Effector memory CD8-positive, alpha-beta T cell (primary cell): ENCODE results near the gene KMT2D.

ENCODE experiments used
- ATAC-seq: fragments of 150-1000 bp; cut with Tn5 transposase; replicated peaks from 2 replicates; pipeline ENCODE4 v1.10.0; 2021; ENCODE audit warnings: mild to moderate bottlenecking, moderate library complexity
- DNase-seq, 3 experiments: peaks; one replicate each; pipeline ENCODE4 v3.0.0; 2021
- H3K27ac Mint-ChIP-seq, 2 donors: one replicate each; pipeline ENCODE4 v1.8.0; 2022; ENCODE audit warnings: mild to moderate bottlenecking in 2 of 2, mixed read lengths in 2 of 2, moderate library complexity in 2 of 2
- H3K27me3 Mint-ChIP-seq, 2 donors: one replicate each; pipeline ENCODE4 v1.8.0; 2022; ENCODE audit warnings: mixed read lengths in 2 of 2
- H3K36me3 Mint-ChIP-seq: one replicate; pipeline ENCODE4 v1.8.0; 2022; ENCODE audit warnings: mild to moderate bottlenecking, moderate library complexity, mixed read lengths; ENCODE audit not compliant: insufficient read depth
- H3K4me1 Mint-ChIP-seq, 2 donors: one replicate each; pipeline ENCODE4 v1.8.0; 2022; ENCODE audit warnings: low read depth in 2 of 2, mixed read lengths in 2 of 2
- H3K4me3 Mint-ChIP-seq, 2 donors: one replicate each; pipeline ENCODE4 v1.8.0; 2022; ENCODE audit warnings: mild to moderate bottlenecking in 2 of 2, mixed read lengths in 2 of 2, moderate library complexity in 2 of 2
- H3K9me3 Mint-ChIP-seq, 2 donors: one replicate each; pipeline ENCODE4 v1.8.0; 2022; ENCODE audit warnings: mixed read lengths in 2 of 2

KMT2D gene

DNA sequence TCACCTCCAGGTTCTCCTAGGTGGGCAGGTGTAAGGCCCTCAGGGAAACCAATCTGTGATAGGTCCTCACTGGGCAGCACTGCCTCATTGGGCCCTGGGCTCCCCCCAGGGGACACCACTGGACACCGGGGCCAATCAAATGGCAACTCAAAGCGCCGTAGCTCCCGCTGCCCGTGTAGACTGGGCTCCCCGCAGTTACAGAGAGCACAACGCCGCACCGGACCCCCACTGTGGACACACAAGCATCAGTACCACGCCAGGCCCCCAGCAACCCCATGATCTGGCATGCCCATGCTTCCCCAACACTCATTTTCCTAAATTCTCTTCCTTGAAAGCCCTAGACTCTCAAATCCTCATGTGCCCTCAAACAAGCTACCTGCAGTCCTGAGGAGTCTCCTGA lies 6.1 kb downstream of the KMT2D start:
- Mint-ChIP-seq H3K36me3 (peaks cover 60% of the 10 kb centered on the region), H3K4me1 (peaks cover 52 to 67% of the 10 kb centered on the region in 2 donors), H3K27me3 (no peaks in the 10 kb centered on the region), H3K27ac (no peak overlapping the region), H3K4me3 (no peak overlapping the region), H3K9me3 (no peaks in the 10 kb centered on the region)
- no peak for ATAC-seq
- DNase-seq = no peak

DNA sequence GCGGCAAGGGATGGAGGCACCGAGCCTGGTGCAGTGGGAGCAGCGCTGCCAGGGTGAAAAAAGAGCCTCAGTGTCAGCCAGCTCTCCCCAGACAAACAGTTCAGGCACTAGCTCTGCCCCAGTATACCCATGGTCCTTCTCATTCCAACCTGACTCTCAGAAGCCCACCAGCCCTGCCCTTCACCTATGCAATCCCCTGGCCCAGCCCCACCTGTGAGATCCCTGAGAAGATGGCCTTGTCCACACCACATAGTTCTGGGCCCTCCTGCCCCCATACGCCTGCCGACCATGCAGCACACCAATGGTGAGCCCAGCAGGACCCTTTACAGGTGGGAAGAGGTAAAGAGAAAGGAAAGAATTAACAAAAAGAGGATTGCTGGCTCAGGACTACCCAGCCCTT lies 6.5 kb downstream of the KMT2D start:
- Mint-ChIP-seq H3K4me1 (peaks cover 48 to 62% of the 10 kb centered on the region in 2 donors), H3K36me3 (peaks cover 60% of the 10 kb centered on the region), H3K27ac (no peak overlapping the region), H3K4me3 (no peak overlapping the region), H3K9me3 (no peaks in the 10 kb centered on the region), H3K27me3 (no peaks in the 10 kb centered on the region)
- no peak for ATAC-seq
- DNase-seq = no peak

- Mint-ChIP-seq H3K27ac (peak overlapping the region; percentile 18 to 51), H3K36me3 (peaks cover 64% of the 10 kb centered on the region), H3K27me3 (no peaks in the 10 kb centered on the region), H3K9me3 (no peaks in the 10 kb centered on the region), H3K4me1 (peaks cover 33 to 52% of the 10 kb centered on the region in 2 donors), H3K4me3 (no peak overlapping the region)
- ATAC-seq (no peak), DNase-seq (no peak)
Measured at GRCh38 chr12:49052451-49053208, 8.0 kb downstream of the KMT2D start.

DNA sequence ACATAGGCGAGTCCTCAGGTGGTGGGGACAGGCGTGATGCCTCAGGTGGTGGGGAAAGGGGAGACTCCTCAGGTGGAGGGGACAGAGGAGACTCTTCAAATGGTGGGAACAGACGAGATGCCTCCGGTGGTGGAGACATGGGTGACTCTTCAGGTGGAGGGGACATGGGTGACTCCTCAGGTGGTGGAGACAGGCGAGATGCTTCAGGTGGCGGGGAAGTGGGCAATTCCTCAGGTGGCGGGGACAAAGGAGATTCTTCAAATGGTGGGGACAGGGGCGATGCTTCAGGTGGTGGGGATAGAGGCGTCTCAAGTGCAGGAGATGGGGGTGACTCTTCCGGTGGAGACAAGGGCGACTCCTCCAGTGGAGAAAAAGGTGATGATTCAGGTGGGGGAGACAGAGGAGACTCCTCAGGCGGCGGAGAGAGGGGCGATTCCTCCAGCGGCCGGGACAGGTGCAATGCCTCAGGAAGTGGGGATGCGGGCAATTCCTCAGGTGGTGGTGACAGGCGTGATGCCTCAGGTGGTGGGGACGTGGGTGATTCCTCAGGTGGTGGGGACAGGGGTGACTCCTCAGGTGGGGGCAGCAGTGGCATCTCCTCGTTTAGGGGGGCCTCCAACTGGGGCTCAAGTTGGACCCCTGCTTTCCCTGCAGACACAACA lies 8.7 kb downstream of the KMT2D start:
- no peak for DNase-seq
- peaks cover 71% of the 10 kb centered on the region for H3K36me3 Mint-ChIP-seq
- no peaks in the 10 kb centered on the region for H3K9me3 Mint-ChIP-seq
- peaks cover 26 to 45% of the 10 kb centered on the region in 2 donors for H3K4me1 Mint-ChIP-seq
- no peak for ATAC-seq
- peak overlapping the region; percentile 18 to 51 for H3K27ac Mint-ChIP-seq
- no peaks in the 10 kb centered on the region for H3K27me3 Mint-ChIP-seq
- no peak overlapping the region for H3K4me3 Mint-ChIP-seq

GRCh38 chr12:49051373-49051764 lies 9.2 kb downstream of the KMT2D start:
- Mint-ChIP-seq H3K36me3 (peaks cover 76% of the 10 kb centered on the region), H3K27me3 (no peaks in the 10 kb centered on the region), H3K27ac (peak overlapping the region in 1 of 2 donors; percentile 18)

GRCh38 chr12:49050507-49051372 lies 9.9 kb downstream of the KMT2D start:
- H3K27me3 Mint-ChIP-seq = no peaks in the 10 kb centered on the region
- H3K27ac Mint-ChIP-seq = peak overlapping the region; percentile 51 to 55
- H3K4me3 Mint-ChIP-seq = no peak overlapping the region
- no peak for ATAC-seq
- no peak for DNase-seq
- peaks cover 14 to 35% of the 10 kb centered on the region in 2 donors for H3K4me1 Mint-ChIP-seq
- H3K9me3 Mint-ChIP-seq = no peaks in the 10 kb centered on the region
- H3K36me3 Mint-ChIP-seq = peaks cover 83% of the 10 kb centered on the region

More at GRCh38 chr12:49051373-49051764, 9.2 kb downstream of the KMT2D start:
- ATAC-seq (no peak), DNase-seq (no peak)
- H3K4me3 Mint-ChIP-seq = no peak overlapping the region
- H3K9me3 Mint-ChIP-seq = no peaks in the 10 kb centered on the region
- peaks cover 20 to 41% of the 10 kb centered on the region in 2 donors for H3K4me1 Mint-ChIP-seq

GRCh38 chr12:49049566-49050224 lies 10.9 kb downstream of the KMT2D start:
- ATAC-seq (no peak), DNase-seq (no peak)
- Mint-ChIP-seq H3K9me3 (no peaks in the 10 kb centered on the region), H3K36me3 (peaks cover 85% of the 10 kb centered on the region), H3K27ac (peak overlapping the region; percentile 51 to 55), H3K27me3 (no peaks in the 10 kb centered on the region), H3K4me1 (peaks cover 4 to 25% of the 10 kb centered on the region in 2 donors), H3K4me3 (no peak overlapping the region)

GRCh38 chr12:49048953-49049352 lies 11.6 kb downstream of the KMT2D start:
- Mint-ChIP-seq H3K27me3 (no peaks in the 10 kb centered on the region), H3K4me3 (no peak overlapping the region), H3K9me3 (no peaks in the 10 kb centered on the region), H3K27ac (peak overlapping the region in 1 of 2 donors; percentile 35), H3K36me3 (peaks cover 90% of the 10 kb centered on the region), H3K4me1 (peaks cover 8 to 27% of the 10 kb centered on the region in 2 donors)
- DNase-seq = no peak
- no peak for ATAC-seq

- H3K36me3 Mint-ChIP-seq = peaks cover 89% of the 10 kb centered on the region
Measured at GRCh38 chr12:49046129-49046895, 14.3 kb downstream of the KMT2D start.

DNA sequence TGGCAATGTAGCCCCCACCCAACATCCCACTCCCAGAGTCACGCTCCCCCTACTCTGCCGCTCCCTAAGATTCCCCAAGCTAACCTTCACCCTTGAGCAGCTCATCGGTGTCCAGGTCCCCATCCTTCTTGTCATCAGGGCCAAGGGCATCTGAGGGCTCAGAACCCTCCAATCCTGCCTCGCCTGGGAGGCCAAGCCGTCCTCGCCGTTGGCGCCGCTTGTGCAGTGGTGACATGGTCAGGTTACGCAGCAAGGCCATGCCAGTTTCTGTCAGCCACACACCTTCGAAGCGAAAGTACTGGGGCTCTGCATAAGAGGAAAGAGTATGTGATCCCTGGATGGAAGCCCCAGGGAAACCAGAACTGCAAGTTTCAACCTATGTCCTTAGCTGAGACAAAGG lies 15.9 kb downstream of the KMT2D start:
- H3K4me3 Mint-ChIP-seq = peak overlapping the region; percentile 38 to 53
- no peaks in the 10 kb centered on the region for H3K27me3 Mint-ChIP-seq
- peaks cover 13 to 18% of the 10 kb centered on the region in 2 donors for H3K4me1 Mint-ChIP-seq
- ATAC-seq (no peak), DNase-seq (no peak)
- peak overlapping the region; percentile 92 to 94 for H3K27ac Mint-ChIP-seq
- H3K36me3 Mint-ChIP-seq = peaks cover 88% of the 10 kb centered on the region
- H3K9me3 Mint-ChIP-seq = no peaks in the 10 kb centered on the region

More at GRCh38 chr12:49046129-49046895, 14.3 kb downstream of the KMT2D start:
- peak overlapping the region; percentile 19 to 62 for H3K27ac Mint-ChIP-seq
- no peak overlapping the region for H3K4me3 Mint-ChIP-seq
- no peak for DNase-seq
- H3K9me3 Mint-ChIP-seq = no peaks in the 10 kb centered on the region
- H3K27me3 Mint-ChIP-seq = no peaks in the 10 kb centered on the region
- H3K4me1 Mint-ChIP-seq = peaks cover 13 to 22% of the 10 kb centered on the region in 2 donors
- no peak for ATAC-seq

DNA sequence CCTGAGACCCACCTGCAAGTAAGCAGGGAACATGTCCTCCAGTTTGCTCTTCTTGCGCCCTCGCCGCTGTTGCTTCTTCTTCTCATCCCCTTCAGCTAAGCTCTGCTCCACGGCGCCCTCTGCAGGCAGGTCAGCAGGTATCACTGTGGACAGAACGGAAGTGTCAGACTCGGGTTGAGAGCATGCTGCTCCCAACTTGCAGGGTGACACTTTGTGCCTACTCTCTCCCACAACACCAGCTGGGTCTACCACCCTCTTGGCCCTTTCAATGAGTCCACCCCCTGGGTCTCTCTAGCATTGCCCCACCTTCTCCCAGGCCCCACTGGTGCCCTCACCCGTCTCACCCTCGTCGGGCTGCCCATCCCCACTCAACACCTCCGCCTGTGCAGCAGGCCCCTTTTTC lies 16.7 kb downstream of the KMT2D start:
- Mint-ChIP-seq H3K27ac (peak overlapping the region; percentile 92 to 94), H3K36me3 (peaks cover 89% of the 10 kb centered on the region), H3K27me3 (no peaks in the 10 kb centered on the region), H3K4me1 (peaks cover 13 to 18% of the 10 kb centered on the region in 2 donors), H3K9me3 (no peaks in the 10 kb centered on the region), H3K4me3 (peak overlapping the region; percentile 22 to 53)
- peak; percentile 82 for ATAC-seq
- DNase-seq = peak; percentile 83 to 90 (median 89)

GRCh38 chr12:49043241-49043640 lies 17.4 kb downstream of the KMT2D start:
- Mint-ChIP-seq H3K9me3 (no peaks in the 10 kb centered on the region), H3K27me3 (no peaks in the 10 kb centered on the region), H3K27ac (peak overlapping the region; percentile 92 to 94), H3K36me3 (peaks cover 90% of the 10 kb centered on the region), H3K4me1 (peaks cover 13 to 18% of the 10 kb centered on the region in 2 donors), H3K4me3 (peak overlapping the region in 1 of 2 donors; percentile 22)
- ATAC-seq (no peak), DNase-seq (no peak)
